Esophagus squamous epithelium (tissue), 5 donors: ENCODE measurements around the gene DIAPH3. TPM values are rescaled to one million over a fixed set of nuclear protein-coding genes. Genes with fewer than 3 reads are reported as not detected.
"Not testable (repeated sequence)": the region's sequence is repeated elsewhere in the genome, so short reads cannot be mapped to it uniquely, and the experiment has no call there.

ENCODE experiments used
- DNase-seq: peaks from one replicate; lab custom pipeline; 2025; lab: John Stamatoyannopoulos, UW
- H3K27ac ChIP-seq, 4 donors: fragments of 200-600 bp; sonication (generic); one replicate each; pipeline ENCODE4 v1.5.1; 2016 to 2019; ENCODE audit warnings: mild to moderate bottlenecking in 1 of 4
- H3K27me3 ChIP-seq, 4 donors: fragments of 200-600 bp; sonication (generic); 1 replicate in 3 of 4; 2 replicates in 1 of 4; pipeline versions ENCODE4 v1.5.1 to v1.6.0; 2017 to 2021; ENCODE audit warnings: antibody characterized with exemption in 1 of 4
- H3K36me3 ChIP-seq, 3 donors: fragments of 200-600 bp; sonication (generic); one replicate each; pipeline ENCODE4 v1.5.1; 2016 to 2019
- H3K4me1 ChIP-seq, 3 donors: fragments of 200-600 bp; sonication (generic); one replicate each; pipeline ENCODE4 v1.5.1; 2017 to 2019
- H3K4me3 ChIP-seq, 4 donors: fragments of 200-600 bp; sonication (generic); 1 replicate in 3 of 4; 2 replicates in 1 of 4; pipeline ENCODE4 v1.5.1; 2016 to 2019; ENCODE audit warnings: mild to moderate bottlenecking in 2 of 4, moderate library complexity in 1 of 4
- H3K9me3 ChIP-seq, 3 donors: fragments of 200-600 bp; sonication (generic); one replicate each; pipeline ENCODE4 v1.5.1; 2016 to 2019
- POLR2A ChIP-seq, 4 donors: fragments of 450-650 bp; IDR thresholded peaks; one replicate each; pipeline ENCODE4 v1.6.1; 2017; ENCODE audit warnings: antibody characterized with exemption in 4 of 4, mild to moderate bottlenecking in 4 of 4, moderate library complexity in 3 of 4
- WGBS, 2 donors: methylation state at CpG; one replicate each; pipeline ENCODE4 v1.1.5; 2018; 5-methylcytosine and 5-hydroxymethylcytosine counted together
- intact Hi-C: fragments of 100-400 bp; cut with DNase I; formaldehyde crosslinking; loops from one replicate; pipeline ENCODE4 v1.15.0; 2022
- total RNA-seq, 4 donors: library from RNA; depleted of rRNA; stranded (reverse); fragments of >200 nt; gene quantifications; one replicate each; pipeline ENCODE4 v1.1.0, GENCODE V29; 2016
- TF ChIP-seq, protein P1 (sequence below), 6 experiments: fragments of 450-650 bp in 4 of 6; fragments of 200-600 bp in 2 of 6; sonication (generic) in 2 of 6; IDR thresholded peaks; one replicate each; pipeline ENCODE4 v1.5.1; 2016 to 2019; ENCODE audit warnings: antibody characterized with exemption in 6 of 6, mild to moderate bottlenecking in 4 of 6, moderate library complexity in 4 of 6
- donor health status: DM: yes; HTN: yes; CAD: no.

The DIAPH3 gene
- total RNA-seq, 4 donors from 2014 or later = 2.2 to 11.1 (median 4.0) TPM

DNA sequence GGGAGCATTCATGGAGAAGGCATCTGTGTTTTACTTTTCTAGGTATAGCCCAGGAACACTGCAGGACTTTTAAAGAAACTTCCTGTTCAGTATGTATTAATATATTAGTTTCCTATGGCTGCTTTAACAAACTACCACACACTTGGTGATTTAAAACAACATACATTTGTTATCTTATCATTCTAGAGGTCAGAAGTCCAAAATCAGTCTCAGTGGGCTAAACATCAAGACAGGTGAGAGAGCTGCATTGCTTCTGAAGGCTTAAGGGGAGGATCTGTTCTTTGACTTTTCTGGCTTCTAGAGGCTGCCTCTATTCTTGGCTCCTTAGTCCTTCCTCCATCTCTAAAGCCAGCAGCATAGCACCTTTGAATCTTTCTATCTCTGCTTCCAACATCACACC, 37.6 kb upstream of the DIAPH3 start:
- no peaks in the 10 kb centered on the region for H3K4me1 ChIP-seq
- intact Hi-C loops = no loop called here
- no peak overlapping the region for H3K27ac ChIP-seq
- H3K36me3 ChIP-seq = no peaks in the 10 kb centered on the region
- no peak overlapping the region for H3K4me3 ChIP-seq
- no peaks in the 10 kb centered on the region for H3K9me3 ChIP-seq
- H3K27me3 ChIP-seq = no peaks in the 10 kb centered on the region
- TF ChIP-seq, protein P1, sequence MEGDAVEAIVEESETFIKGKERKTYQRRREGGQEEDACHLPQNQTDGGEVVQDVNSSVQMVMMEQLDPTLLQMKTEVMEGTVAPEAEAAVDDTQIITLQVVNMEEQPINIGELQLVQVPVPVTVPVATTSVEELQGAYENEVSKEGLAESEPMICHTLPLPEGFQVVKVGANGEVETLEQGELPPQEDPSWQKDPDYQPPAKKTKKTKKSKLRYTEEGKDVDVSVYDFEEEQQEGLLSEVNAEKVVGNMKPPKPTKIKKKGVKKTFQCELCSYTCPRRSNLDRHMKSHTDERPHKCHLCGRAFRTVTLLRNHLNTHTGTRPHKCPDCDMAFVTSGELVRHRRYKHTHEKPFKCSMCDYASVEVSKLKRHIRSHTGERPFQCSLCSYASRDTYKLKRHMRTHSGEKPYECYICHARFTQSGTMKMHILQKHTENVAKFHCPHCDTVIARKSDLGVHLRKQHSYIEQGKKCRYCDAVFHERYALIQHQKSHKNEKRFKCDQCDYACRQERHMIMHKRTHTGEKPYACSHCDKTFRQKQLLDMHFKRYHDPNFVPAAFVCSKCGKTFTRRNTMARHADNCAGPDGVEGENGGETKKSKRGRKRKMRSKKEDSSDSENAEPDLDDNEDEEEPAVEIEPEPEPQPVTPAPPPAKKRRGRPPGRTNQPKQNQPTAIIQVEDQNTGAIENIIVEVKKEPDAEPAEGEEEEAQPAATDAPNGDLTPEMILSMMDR (IDR thresholded peaks at IDR 0.05) = no peak
- no peak for TF ChIP-seq POLR2A (IDR thresholded peaks at IDR 0.05)
- no peak for DNase-seq

GRCh38 chr13:60195893-60196292, 32.2 kb upstream of the DIAPH3 start:
- intact Hi-C loops, H3K9me3 ChIP-seq: not testable (repeated sequence)
- WGBS, 2 donors = 78 to 100% methylated on average over 2 of the region's 2 CpGs

GRCh38 chr13:60182907-60183306, 19.2 kb upstream of the DIAPH3 start:
- TF ChIP-seq POLR2A (IDR thresholded peaks at IDR 0.05) = no peak
- TF ChIP-seq, protein P1 (IDR thresholded peaks at IDR 0.05) = no peak

More at GRCh38 chr13:60195893-60196292, 32.2 kb upstream of the DIAPH3 start:
- not testable (repeated sequence) for H3K36me3 ChIP-seq, DNase-seq, H3K27me3 ChIP-seq, H3K27ac ChIP-seq, H3K4me1 ChIP-seq, H3K4me3 ChIP-seq

GRCh38 chr13:60178327-60178726, 14.6 kb upstream of the DIAPH3 start:
- WGBS, 2 donors = 78 to 86% methylated on average over 1 of the region's 1 CpG
- no peak overlapping the region for H3K4me3 ChIP-seq
- TF ChIP-seq, protein P1 (IDR thresholded peaks at IDR 0.05) = no peak
- TF ChIP-seq POLR2A (IDR thresholded peaks at IDR 0.05) = no peak

More at GRCh38 chr13:60182907-60183306, 19.2 kb upstream of the DIAPH3 start:
- Histone ChIP-seq H3K9me3 (no peaks in the 10 kb centered on the region), H3K36me3 (no peaks in the 10 kb centered on the region), H3K27me3 (peaks cover 0 to 4% (median 0%) of the 10 kb centered on the region in 4 donors), H3K4me3 (no peak overlapping the region), H3K27ac (no peak overlapping the region), H3K4me1 (no peaks in the 10 kb centered on the region)
- no peak for DNase-seq
- 82 to 94% methylated on average over 1 of the region's 1 CpG for WGBS, 2 donors
- intact Hi-C loops = no loop called here

DNA sequence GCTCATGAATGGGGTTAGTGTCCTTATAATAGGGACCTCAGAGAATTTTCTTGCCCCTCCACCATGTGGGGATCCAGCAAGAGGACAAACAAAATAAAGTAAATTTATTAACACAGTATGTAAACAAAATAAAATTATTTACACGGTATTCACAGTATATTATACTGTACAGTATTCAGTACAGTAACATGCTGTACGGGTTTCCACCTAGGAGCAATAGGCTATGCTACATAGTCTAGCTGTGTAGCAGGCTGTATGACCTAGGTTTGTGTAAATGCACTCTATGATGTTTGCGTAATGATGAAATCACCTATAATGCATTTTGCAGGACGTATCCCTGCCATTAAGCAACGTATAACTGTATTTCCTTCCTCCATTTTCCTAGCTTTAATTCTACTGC, 11.8 kb upstream of the DIAPH3 start:
- TF ChIP-seq, protein P1 (IDR thresholded peaks at IDR 0.05) = no peak
- no peak for TF ChIP-seq POLR2A (IDR thresholded peaks at IDR 0.05)
- WGBS, 2 donors = 71 to 75% methylated on average over 5 of the region's 5 CpGs
- no peak overlapping the region for H3K27ac ChIP-seq
- intact Hi-C loops = no loop called here
- H3K27me3 ChIP-seq = peaks cover 0 to 17% (median 0%) of the 10 kb centered on the region in 4 donors
- no peaks in the 10 kb centered on the region for H3K9me3 ChIP-seq
- H3K4me1 ChIP-seq = no peaks in the 10 kb centered on the region
- H3K4me3 ChIP-seq = no peak overlapping the region
- H3K36me3 ChIP-seq = no peaks in the 10 kb centered on the region
- no peak for DNase-seq

More at GRCh38 chr13:60178327-60178726, 14.6 kb upstream of the DIAPH3 start:
- DNase-seq = no peak
- Histone ChIP-seq H3K27ac (no peak overlapping the region), H3K36me3 (no peaks in the 10 kb centered on the region), H3K4me1 (no peaks in the 10 kb centered on the region), H3K27me3 (peaks cover 0 to 6% (median 0%) of the 10 kb centered on the region in 4 donors), H3K9me3 (no peaks in the 10 kb centered on the region)
- intact Hi-C loops = no loop called here

- DNase-seq = no peak
- H3K36me3 ChIP-seq = no peaks in the 10 kb centered on the region
- TF ChIP-seq, protein P1 (IDR thresholded peaks at IDR 0.05) = no peak
- no peak for TF ChIP-seq POLR2A (IDR thresholded peaks at IDR 0.05)
- no peak overlapping the region for H3K27ac ChIP-seq
- H3K9me3 ChIP-seq = no peaks in the 10 kb centered on the region
- intact Hi-C loops = no loop called here
- no peak overlapping the region for H3K4me3 ChIP-seq
- no peaks in the 10 kb centered on the region for H3K4me1 ChIP-seq
- peaks cover 0 to 17% (median 0%) of the 10 kb centered on the region in 4 donors for H3K27me3 ChIP-seq
- 78 to 84% methylated on average over 5 of the region's 5 CpGs for WGBS, 2 donors
Observed at GRCh38 chr13:60174113-60174512, 10.4 kb upstream of the DIAPH3 start.
